ENCODE results near the gene ATG9B. TPM values are rescaled to one million over a fixed set of nuclear protein-coding genes. Genes with fewer than 3 reads are reported as not detected.

ATG9B gene
- total and polyA plus RNA-seq, 9 of the 15 experiments (the other 6 are each of a cell fraction or from before 2014, with no cell fraction given) = 0.29 to 8.0 (median 2.1) TPM

DNA sequence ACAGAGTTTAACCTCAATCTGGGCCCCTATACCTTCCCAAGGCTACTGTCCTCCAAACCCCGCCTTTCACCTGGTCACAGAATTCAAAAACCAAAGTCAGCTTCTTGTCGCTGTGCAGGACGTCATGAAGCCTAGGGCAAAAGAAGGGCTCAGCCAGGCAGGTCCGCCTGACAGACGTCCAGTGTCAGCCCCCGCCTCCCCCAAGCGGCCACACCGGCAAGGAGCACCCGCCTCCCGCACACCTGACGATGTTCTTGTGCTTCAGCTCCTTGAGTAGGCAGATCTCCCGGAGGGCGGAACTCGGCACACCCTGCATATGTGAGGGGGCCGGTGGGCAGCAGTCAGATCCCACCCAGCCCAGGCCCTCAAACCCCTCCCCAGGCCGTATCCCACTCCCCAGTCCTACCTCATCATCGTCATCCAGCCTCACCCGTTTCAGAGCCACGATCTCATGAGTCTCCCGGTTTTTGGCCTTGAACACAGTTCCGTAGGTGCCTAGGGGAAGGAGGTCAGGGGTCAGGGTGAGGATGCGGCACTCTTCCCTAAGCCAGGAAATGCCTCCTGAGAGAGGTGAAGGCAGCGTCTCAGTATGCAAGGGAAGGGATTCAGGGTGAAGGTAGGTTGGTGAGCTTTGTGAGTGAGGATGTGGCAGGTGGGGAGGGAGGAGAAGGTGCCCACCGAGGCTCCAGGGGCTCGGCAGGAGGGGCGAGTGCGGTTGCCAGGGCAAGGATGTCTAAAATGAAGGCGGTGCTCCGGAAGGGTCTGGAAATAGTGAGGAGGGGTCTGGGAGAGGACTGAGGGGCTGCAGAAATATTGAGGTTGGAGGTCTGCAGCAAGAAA, 32.6 kb upstream of the ATG9B start (continued):
- TF ChIP-seq U2AF2 (optimal IDR thresholded peaks at IDR 0.05; ENCODE audit: low read depth, low read length) (no peak), SREBF2 (CRISPR knock-in tag; IDR thresholded peaks at IDR 0.05) (no peak), ELF4 (CRISPR knock-in tag; IDR thresholded peaks at IDR 0.05) (no peak), TCF3 (CRISPR knock-in tag; IDR thresholded peaks at IDR 0.05) (no peak), POLR2A (conservative IDR thresholded peaks at IDR 0.05) (no peak), ZNF699 (CRISPR knock-in tag; IDR thresholded peaks at IDR 0.05; ENCODE audit: insufficient replicate concordance) (no peak), LEF1 (IDR thresholded peaks at IDR 0.05) (no peak), FOXK2 (conservative IDR thresholded peaks at IDR 0.05 in 1 of 2, IDR thresholded peaks at IDR 0.05 in 1 of 2; ENCODE audit: low read depth in 2 of 2) (peak in 1 of 2 experiments; percentile 44; a peak in 2 of 4 replicates), JUNB (CRISPR knock-in tag; conservative IDR thresholded peaks at IDR 0.05) (no peak), HMG20B (CRISPR knock-in tag; IDR thresholded peaks at IDR 0.05) (no peak), RBM17 (IDR thresholded peaks at IDR 0.05; ENCODE audit: borderline replicate concordance, low read depth, low read length) (no peak)
- TF ChIP-seq, protein P1, sequence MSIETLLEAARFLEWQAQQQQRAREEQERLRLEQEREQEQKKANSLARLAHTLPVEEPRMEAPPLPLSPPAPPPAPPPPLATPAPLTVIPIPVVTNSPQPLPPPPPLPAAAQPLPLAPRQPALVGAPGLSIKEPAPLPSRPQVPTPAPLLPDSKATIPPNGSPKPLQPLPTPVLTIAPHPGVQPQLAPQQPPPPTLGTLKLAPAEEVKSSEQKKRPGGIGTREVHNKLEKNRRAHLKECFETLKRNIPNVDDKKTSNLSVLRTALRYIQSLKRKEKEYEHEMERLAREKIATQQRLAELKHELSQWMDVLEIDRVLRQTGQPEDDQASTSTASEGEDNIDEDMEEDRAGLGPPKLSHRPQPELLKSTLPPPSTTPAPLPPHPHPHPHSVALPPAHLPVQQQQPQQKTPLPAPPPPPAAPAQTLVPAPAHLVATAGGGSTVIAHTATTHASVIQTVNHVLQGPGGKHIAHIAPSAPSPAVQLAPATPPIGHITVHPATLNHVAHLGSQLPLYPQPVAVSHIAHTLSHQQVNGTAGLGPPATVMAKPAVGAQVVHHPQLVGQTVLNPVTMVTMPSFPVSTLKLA (conservative IDR thresholded peaks at IDR 0.05) = no peak
- TF ChIP-seq, protein P2, sequence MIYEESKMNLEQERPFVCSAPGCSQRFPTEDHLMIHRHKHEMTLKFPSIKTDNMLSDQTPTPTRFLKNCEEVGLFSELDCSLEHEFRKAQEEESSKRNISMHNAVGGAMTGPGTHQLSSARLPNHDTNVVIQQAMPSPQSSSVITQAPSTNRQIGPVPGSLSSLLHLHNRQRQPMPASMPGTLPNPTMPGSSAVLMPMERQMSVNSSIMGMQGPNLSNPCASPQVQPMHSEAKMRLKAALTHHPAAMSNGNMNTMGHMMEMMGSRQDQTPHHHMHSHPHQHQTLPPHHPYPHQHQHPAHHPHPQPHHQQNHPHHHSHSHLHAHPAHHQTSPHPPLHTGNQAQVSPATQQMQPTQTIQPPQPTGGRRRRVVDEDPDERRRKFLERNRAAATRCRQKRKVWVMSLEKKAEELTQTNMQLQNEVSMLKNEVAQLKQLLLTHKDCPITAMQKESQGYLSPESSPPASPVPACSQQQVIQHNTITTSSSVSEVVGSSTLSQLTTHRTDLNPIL (CRISPR knock-in tag; IDR thresholded peaks at IDR 0.05) = no peak
- TF ChIP-seq, protein P3, sequence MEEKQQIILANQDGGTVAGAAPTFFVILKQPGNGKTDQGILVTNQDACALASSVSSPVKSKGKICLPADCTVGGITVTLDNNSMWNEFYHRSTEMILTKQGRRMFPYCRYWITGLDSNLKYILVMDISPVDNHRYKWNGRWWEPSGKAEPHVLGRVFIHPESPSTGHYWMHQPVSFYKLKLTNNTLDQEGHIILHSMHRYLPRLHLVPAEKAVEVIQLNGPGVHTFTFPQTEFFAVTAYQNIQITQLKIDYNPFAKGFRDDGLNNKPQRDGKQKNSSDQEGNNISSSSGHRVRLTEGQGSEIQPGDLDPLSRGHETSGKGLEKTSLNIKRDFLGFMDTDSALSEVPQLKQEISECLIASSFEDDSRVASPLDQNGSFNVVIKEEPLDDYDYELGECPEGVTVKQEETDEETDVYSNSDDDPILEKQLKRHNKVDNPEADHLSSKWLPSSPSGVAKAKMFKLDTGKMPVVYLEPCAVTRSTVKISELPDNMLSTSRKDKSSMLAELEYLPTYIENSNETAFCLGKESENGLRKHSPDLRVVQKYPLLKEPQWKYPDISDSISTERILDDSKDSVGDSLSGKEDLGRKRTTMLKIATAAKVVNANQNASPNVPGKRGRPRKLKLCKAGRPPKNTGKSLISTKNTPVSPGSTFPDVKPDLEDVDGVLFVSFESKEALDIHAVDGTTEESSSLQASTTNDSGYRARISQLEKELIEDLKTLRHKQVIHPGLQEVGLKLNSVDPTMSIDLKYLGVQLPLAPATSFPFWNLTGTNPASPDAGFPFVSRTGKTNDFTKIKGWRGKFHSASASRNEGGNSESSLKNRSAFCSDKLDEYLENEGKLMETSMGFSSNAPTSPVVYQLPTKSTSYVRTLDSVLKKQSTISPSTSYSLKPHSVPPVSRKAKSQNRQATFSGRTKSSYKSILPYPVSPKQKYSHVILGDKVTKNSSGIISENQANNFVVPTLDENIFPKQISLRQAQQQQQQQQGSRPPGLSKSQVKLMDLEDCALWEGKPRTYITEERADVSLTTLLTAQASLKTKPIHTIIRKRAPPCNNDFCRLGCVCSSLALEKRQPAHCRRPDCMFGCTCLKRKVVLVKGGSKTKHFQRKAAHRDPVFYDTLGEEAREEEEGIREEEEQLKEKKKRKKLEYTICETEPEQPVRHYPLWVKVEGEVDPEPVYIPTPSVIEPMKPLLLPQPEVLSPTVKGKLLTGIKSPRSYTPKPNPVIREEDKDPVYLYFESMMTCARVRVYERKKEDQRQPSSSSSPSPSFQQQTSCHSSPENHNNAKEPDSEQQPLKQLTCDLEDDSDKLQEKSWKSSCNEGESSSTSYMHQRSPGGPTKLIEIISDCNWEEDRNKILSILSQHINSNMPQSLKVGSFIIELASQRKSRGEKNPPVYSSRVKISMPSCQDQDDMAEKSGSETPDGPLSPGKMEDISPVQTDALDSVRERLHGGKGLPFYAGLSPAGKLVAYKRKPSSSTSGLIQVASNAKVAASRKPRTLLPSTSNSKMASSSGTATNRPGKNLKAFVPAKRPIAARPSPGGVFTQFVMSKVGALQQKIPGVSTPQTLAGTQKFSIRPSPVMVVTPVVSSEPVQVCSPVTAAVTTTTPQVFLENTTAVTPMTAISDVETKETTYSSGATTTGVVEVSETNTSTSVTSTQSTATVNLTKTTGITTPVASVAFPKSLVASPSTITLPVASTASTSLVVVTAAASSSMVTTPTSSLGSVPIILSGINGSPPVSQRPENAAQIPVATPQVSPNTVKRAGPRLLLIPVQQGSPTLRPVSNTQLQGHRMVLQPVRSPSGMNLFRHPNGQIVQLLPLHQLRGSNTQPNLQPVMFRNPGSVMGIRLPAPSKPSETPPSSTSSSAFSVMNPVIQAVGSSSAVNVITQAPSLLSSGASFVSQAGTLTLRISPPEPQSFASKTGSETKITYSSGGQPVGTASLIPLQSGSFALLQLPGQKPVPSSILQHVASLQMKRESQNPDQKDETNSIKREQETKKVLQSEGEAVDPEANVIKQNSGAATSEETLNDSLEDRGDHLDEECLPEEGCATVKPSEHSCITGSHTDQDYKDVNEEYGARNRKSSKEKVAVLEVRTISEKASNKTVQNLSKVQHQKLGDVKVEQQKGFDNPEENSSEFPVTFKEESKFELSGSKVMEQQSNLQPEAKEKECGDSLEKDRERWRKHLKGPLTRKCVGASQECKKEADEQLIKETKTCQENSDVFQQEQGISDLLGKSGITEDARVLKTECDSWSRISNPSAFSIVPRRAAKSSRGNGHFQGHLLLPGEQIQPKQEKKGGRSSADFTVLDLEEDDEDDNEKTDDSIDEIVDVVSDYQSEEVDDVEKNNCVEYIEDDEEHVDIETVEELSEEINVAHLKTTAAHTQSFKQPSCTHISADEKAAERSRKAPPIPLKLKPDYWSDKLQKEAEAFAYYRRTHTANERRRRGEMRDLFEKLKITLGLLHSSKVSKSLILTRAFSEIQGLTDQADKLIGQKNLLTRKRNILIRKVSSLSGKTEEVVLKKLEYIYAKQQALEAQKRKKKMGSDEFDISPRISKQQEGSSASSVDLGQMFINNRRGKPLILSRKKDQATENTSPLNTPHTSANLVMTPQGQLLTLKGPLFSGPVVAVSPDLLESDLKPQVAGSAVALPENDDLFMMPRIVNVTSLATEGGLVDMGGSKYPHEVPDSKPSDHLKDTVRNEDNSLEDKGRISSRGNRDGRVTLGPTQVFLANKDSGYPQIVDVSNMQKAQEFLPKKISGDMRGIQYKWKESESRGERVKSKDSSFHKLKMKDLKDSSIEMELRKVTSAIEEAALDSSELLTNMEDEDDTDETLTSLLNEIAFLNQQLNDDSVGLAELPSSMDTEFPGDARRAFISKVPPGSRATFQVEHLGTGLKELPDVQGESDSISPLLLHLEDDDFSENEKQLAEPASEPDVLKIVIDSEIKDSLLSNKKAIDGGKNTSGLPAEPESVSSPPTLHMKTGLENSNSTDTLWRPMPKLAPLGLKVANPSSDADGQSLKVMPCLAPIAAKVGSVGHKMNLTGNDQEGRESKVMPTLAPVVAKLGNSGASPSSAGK (IDR thresholded peaks at IDR 0.05) = no peak
